ENCODE measurements around the gene NR4A1. TPM values are rescaled to one million over a fixed set of nuclear protein-coding genes. Genes with fewer than 3 reads are reported as not detected.

Gene NR4A1
- total RNA-seq, 2 experiments from 2014 or later, result 67.0 to 79.2 TPM

- peaks cover 0 to 4% of the 10 kb centered on the region in 2 experiments for H3K9me3 ChIP-seq (ENCODE audit: control insufficient read depth in 1 of 2, insufficient read depth in 1 of 2, low read length in 2 of 2)
- H3K27me3 Mint-ChIP-seq, result no peaks in the 10 kb centered on the region
- no peak overlapping the region for H3K4me3 ChIP-seq (ENCODE audit: low read length)
- H3K27ac Mint-ChIP-seq, result no peak overlapping the region
- H3K4me1 Mint-ChIP-seq (ENCODE audit: low read depth), result peaks cover 11% of the 10 kb centered on the region
- peaks cover 32% of the 10 kb centered on the region for H3K36me3 ChIP-seq (ENCODE audit: insufficient read depth, low read length)
- peaks cover 74% of the 10 kb centered on the region for H3K36me3 Mint-ChIP-seq (ENCODE audit: low read depth)
- DNase-seq, result no peak
- no peaks in the 10 kb centered on the region for H3K9me3 Mint-ChIP-seq
- peak overlapping the region; percentile 25 for H3K4me3 Mint-ChIP-seq
- TF ChIP-seq CTCF (IDR thresholded peaks at IDR 0.05), result no peak
- no peak overlapping the region for H3K27ac ChIP-seq (ENCODE audit: low read depth in 1 of 2, low read length in 2 of 2)
- ATAC-seq (ENCODE audit: poor library complexity), result no peak
- no peaks in the 10 kb centered on the region for H3K27me3 ChIP-seq (ENCODE audit: control insufficient read depth in 1 of 2, insufficient read depth in 2 of 2, low read length in 2 of 2)
- intact Hi-C loops (cut with DNase I, micrococcal nuclease), result no loop called here
- POLR2A ChIA-PET, result no interaction called here
- peaks cover 22% of the 10 kb centered on the region for H3K4me1 ChIP-seq (ENCODE audit: insufficient read depth, low read length)
- CTCF ChIA-PET, result interaction anchor here (0.9 to 10.8 kb wide), 2 partner anchors 8 to 10 kb away, joined by 3 to 184 read pairs; no protein-coding TSS in a partner anchor
These were observed 39.5 kb upstream of the NR4A1 start for GRCh38 chr12:52011602-52012214.

GRCh38 chr12:52013626-52014310, 37.5 kb upstream of the NR4A1 start:
- POLR2A ChIA-PET, result no interaction called here
- DNase-seq, result no peak
- CTCF ChIA-PET, result interaction anchor here (1.0 kb wide), 1 partner anchor 10 kb away, joined by 4 read pairs; no protein-coding TSS in a partner anchor
- H3K27ac Mint-ChIP-seq, result peak overlapping the region; percentile 56
- peaks cover under 1% of the 10 kb centered on the region for H3K4me1 Mint-ChIP-seq (ENCODE audit: low read depth)
- Histone ChIP-seq H3K27me3 (ENCODE audit: control insufficient read depth in 1 of 2, insufficient read depth in 2 of 2, low read length in 2 of 2) (no peaks in the 10 kb centered on the region), H3K4me3 (ENCODE audit: low read length) (no peak overlapping the region), H3K36me3 (ENCODE audit: insufficient read depth, low read length) (peaks cover 32% of the 10 kb centered on the region), H3K4me1 (ENCODE audit: insufficient read depth, low read length) (peaks cover 4% of the 10 kb centered on the region), H3K9me3 (ENCODE audit: control insufficient read depth in 1 of 2, insufficient read depth in 1 of 2, low read length in 2 of 2) (peaks cover 0 to 4% of the 10 kb centered on the region in 2 experiments), H3K27ac (ENCODE audit: low read depth in 1 of 2, low read length in 2 of 2) (no peak overlapping the region)
- TF ChIP-seq CTCF (IDR thresholded peaks at IDR 0.05), result no peak
- intact Hi-C loops (cut with DNase I, micrococcal nuclease), result no loop called here
- H3K36me3 Mint-ChIP-seq (ENCODE audit: low read depth), result peaks cover 68% of the 10 kb centered on the region
- H3K27me3 Mint-ChIP-seq, result no peaks in the 10 kb centered on the region
- ATAC-seq (ENCODE audit: poor library complexity), result peak; percentile 6
- H3K9me3 Mint-ChIP-seq, result no peaks in the 10 kb centered on the region
- H3K4me3 Mint-ChIP-seq, result peak overlapping the region; percentile 1

GRCh38 chr12:52014567-52015530, 36.4 kb upstream of the NR4A1 start:
- Mint-ChIP-seq H3K27me3 (no peaks in the 10 kb centered on the region), H3K4me3 (no peak overlapping the region), H3K27ac (peak overlapping the region; percentile 56), H3K9me3 (no peaks in the 10 kb centered on the region), H3K4me1 (ENCODE audit: low read depth) (peaks cover under 1% of the 10 kb centered on the region), H3K36me3 (ENCODE audit: low read depth) (peaks cover 57% of the 10 kb centered on the region)
- Histone ChIP-seq H3K4me3 (ENCODE audit: low read length) (no peak overlapping the region), H3K27ac (ENCODE audit: low read depth in 1 of 2, low read length in 2 of 2) (no peak overlapping the region), H3K36me3 (ENCODE audit: insufficient read depth, low read length) (peaks cover 32% of the 10 kb centered on the region), H3K4me1 (ENCODE audit: insufficient read depth, low read length) (no peaks in the 10 kb centered on the region), H3K9me3 (ENCODE audit: control insufficient read depth in 1 of 2, insufficient read depth in 1 of 2, low read length in 2 of 2) (peaks cover 0 to 4% of the 10 kb centered on the region in 2 experiments), H3K27me3 (ENCODE audit: control insufficient read depth in 1 of 2, insufficient read depth in 2 of 2, low read length in 2 of 2) (no peaks in the 10 kb centered on the region)
- no peak for TF ChIP-seq CTCF (IDR thresholded peaks at IDR 0.05)
- ATAC-seq (ENCODE audit: poor library complexity) (no peak), DNase-seq (peak in 1 of 14 experiments; percentile 30)
- intact Hi-C loops (cut with DNase I, micrococcal nuclease), result no loop called here
- POLR2A ChIA-PET, result no interaction called here
- CTCF ChIA-PET, result no interaction called here

Measured in CD4-positive, alpha-beta T cell (primary cell).